Coronary artery (tissue), 2 donors: ENCODE measurements around the gene ZNF619.
"Not testable (repeated sequence)": the region's sequence is repeated elsewhere in the genome, so short reads cannot be mapped to it uniquely, and the experiment has no call there.

Experiments used
- DNase-seq: peaks from one replicate; pipeline ENCODE4 v3.0.0-alpha.2; 2017; ENCODE audit warnings: low spot score
- H3K27ac ChIP-seq, 2 donors: fragments of 200-600 bp; sonication (generic); one replicate each; pipeline ENCODE4 v1.5.1; 2016 to 2019
- H3K4me3 ChIP-seq: fragments of 200-600 bp; sonication (generic); 2 replicates; pipeline ENCODE4 v1.5.1; 2016; ENCODE audit warnings: mild to moderate bottlenecking, moderate library complexity
- TF ChIP-seq, protein P1 (sequence below): fragments of 200-600 bp; sonication (generic); IDR thresholded peaks from one replicate; pipeline ENCODE4 v1.5.1; 2019; ENCODE audit warnings: antibody characterized with exemption

ZNF619 gene

DNA sequence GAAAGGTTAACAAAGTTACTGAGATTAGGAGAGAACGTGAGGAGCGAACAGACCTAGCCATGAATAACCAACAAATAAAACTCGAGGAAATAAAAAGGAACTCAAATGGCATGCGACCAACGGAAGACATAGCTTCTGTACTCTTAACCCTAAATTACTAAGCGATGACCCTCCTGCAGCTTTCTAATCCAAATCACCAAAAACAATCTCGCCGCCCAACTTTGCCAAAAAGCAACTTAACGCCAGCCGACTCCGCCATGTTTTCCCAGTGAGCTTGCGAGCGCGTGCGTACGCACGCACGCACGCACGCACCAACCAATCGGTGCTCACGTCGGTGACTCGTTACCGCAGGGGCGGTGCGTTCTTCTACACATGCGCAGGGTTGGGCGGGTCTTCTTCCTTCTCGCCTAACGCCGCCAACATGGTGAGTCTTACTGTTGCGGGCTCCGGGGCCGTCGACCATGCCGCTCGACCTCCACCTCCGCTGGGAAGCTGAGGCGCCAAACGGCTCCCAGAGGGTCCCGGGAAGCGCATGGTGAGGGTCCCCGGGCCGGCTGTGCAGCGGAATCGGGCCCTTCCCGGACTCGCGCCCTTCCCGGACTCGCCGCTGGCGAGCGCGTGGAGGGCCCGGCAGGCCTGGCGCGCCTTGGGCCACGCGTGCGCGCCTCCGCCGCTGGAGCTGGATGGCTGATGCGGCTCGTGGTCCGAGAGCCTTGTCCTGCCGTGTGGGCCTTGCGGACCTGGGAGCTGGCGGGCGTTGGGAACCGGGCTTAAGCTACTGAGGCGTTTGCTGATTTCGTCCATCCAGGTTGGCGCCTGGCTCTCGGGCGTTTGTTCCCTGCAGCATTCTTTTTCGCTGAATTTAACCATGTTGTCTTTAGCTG, 19.7 kb upstream of the ZNF619 start, which contains the start of gene RPL14:
Gene RPL14 (plus strand): TSS at position 400 of the 884 bp plus-strand sequence. CDS start 133 bp downstream, at position 533.
- TF ChIP-seq, protein P1, sequence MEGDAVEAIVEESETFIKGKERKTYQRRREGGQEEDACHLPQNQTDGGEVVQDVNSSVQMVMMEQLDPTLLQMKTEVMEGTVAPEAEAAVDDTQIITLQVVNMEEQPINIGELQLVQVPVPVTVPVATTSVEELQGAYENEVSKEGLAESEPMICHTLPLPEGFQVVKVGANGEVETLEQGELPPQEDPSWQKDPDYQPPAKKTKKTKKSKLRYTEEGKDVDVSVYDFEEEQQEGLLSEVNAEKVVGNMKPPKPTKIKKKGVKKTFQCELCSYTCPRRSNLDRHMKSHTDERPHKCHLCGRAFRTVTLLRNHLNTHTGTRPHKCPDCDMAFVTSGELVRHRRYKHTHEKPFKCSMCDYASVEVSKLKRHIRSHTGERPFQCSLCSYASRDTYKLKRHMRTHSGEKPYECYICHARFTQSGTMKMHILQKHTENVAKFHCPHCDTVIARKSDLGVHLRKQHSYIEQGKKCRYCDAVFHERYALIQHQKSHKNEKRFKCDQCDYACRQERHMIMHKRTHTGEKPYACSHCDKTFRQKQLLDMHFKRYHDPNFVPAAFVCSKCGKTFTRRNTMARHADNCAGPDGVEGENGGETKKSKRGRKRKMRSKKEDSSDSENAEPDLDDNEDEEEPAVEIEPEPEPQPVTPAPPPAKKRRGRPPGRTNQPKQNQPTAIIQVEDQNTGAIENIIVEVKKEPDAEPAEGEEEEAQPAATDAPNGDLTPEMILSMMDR, result no peak
- Histone ChIP-seq H3K4me3 (peak within 1 kb of the TSS; percentile 94), H3K27ac (peak within 1 kb of the TSS; percentile 93 to 94)
- DNase-seq, result peak; percentile 97

DNA sequence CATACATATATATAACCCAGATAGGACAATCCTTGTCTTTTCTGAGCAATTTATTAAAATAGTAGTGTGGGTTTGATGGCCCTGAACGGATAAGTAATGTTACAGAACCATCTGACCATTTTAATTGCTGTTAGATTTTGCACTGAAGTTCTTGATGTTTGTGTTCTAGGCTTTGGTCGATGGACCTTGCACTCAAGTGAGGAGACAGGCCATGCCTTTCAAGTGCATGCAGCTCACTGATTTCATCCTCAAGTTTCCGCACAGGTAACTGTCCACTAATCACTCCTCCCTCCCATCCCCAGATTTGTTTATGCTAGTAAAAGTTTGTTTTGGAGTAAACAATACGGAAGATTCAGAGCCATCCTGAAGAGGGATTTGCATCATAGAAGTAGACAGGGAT, 18.4 kb upstream of the ZNF619 start:
- peak overlapping the region; percentile 94 for H3K4me3 ChIP-seq
- H3K27ac ChIP-seq, result no peak overlapping the region
- TF ChIP-seq, protein P1, result no peak
- no peak for DNase-seq

DNA sequence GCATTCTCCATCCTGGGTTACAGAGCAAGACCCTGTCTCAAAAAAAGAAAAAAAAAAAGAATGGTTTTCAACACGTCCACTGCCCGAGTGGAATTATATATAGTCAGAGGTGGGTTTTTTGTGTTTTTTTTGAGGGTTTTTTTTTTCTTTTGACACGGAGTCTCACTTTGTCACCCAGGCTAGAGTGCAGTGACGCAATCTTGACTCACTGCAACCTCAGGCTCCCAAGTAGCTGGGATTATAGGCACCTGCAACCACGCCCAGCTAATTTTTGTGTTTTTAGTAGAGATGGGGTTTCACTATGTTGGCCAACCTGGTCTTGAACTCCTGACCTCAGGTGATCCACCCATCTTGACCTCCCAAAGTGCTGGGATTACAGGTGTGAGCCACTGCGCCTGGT, 16.4 kb upstream of the ZNF619 start:
- H3K27ac ChIP-seq, DNase-seq, H3K4me3 ChIP-seq: not testable (repeated sequence)

DNA sequence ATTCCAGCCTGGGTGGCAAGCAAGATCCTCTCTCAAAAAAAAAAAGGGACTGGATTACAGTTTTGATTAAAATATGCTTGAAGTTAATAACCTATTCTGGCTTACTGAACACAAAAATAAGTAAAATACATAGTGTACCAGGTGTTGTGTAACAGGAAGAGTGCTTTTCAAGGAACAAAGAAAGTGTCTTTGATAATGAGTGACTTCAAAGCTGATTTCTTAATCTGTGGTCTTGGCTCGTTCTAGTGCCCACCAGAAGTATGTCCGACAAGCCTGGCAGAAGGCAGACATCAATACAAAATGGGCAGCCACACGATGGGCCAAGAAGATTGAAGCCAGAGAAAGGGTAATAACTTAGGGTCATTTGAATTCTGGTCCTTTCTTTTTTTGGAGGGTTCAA, 15.8 kb upstream of the ZNF619 start:
- Histone ChIP-seq H3K4me3 (no peak overlapping the region), H3K27ac (no peak overlapping the region)
- TF ChIP-seq, protein P1, result no peak
- DNase-seq, result no peak

DNA sequence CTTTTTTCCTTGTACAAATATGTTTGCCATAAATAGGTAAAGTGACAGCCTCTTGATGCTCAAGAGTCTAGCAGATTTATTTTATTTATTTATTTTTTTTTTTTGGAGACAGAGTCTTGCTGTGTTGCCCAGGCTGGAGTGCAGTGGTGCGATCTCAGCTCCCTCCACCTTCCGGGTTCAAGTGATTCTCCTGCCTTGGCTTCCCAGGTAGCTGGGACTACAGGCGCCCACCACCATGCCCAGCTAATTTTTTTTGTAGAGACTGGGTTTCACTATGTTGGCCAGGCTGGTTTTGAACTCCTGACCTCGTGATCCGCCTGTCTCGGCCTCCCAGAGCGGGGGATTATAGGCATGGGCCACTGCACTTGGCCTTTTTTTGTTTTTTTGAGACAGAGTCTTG, 14.1 kb upstream of the ZNF619 start:
- not testable (repeated sequence) for H3K4me3 ChIP-seq, DNase-seq, H3K27ac ChIP-seq

DNA sequence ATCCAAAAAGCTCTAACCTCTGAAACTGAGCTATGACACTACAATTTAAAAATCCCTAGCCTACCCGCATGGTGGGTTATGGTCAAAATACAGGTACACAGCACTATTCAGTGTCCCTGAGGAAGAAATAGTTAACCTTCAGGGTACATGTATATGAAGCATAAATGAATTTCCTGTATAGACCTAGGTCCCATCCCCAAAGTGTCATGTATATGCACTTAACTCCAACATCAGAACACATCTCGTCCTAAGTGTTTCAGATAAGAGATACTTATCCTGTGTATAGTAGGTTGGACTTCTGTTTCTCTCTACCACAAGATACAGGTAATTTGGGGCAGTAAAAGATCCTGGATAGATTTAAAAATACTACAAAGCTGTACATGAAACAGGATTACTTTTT, 13.3 kb upstream of the ZNF619 start:
- TF ChIP-seq, protein P1, result no peak
- DNase-seq, result no peak

DNA sequence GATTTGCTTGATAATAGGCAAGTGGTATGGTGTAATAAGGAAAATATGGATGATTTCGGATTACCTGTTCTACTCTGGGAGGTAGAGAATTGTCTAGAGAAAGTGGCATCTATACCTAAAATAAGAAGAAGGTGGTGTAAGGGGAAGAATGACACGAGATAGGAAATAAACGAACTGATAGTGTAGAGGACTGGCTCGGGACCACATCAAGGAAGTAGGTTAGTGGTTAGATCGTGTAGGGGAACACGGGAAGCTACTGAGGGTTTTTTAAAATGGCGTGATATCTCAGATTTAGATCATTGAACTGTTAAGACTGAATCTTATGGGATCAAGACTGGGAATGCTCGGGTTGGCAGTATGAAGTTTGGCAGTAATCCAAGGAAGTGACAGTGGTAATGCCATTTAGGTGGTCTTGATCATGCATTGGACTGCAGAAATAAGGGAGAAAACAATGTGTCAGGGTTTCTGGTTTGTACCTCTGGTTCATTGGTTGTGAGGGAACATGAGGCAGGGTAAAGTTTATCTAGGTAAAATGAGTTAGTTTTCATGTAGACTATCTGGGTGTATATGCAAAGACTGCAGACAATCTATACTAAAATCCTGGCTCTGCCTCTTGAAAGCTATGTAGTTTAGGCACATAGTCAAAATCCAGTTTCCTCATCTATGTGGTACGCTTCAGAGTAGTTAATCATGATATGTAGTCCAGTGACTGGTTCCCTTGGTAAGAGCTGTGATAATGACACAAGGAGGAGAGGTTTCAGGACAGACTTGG, 12.4 kb upstream of the ZNF619 start:
- TF ChIP-seq, protein P1, result no peak
- Histone ChIP-seq H3K27ac (no peak overlapping the region), H3K4me3 (no peak overlapping the region)
- DNase-seq, result no peak

More for the DNA sequence above, 13.3 kb upstream of the ZNF619 start:
- no peak overlapping the region for H3K27ac ChIP-seq
- no peak overlapping the region for H3K4me3 ChIP-seq

DNA sequence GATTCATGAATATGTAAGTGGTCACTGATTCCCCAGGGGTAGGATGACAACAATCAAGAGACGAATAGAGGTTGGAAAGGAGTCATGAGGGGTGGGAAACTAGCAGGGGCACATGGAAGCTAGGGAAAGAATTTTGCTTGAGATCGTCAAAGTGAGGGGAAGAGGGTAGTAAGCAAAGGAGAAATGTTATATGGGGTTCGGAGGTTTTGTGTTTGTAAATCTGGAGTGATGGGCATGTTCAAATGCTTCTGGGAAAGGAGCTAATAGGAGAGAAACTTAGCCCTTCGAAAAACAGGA, 11.9 kb upstream of the ZNF619 start:
- DNase-seq, result no peak
- TF ChIP-seq, protein P1, result no peak
- H3K27ac ChIP-seq, result no peak overlapping the region
- H3K4me3 ChIP-seq, result no peak overlapping the region
